Measurements from ENCODE around the gene KIF9. TPM values are rescaled to one million over a fixed set of nuclear protein-coding genes. Genes with fewer than 3 reads are reported as not detected.
"Not testable (repeated sequence)": the region's sequence is repeated elsewhere in the genome, so short reads cannot be mapped to it uniquely, and the experiment has no call there.

The KIF9 gene
- polyA plus RNA-seq, 12 donors, result 4.8 to 8.9 (median 5.7) TPM; not detected in 2

GRCh38 chr3:47256331-47256730 lies 26.3 kb downstream of the KIF9 start:
- DNase-seq, result not testable (repeated sequence)

GRCh38 chr3:47251689-47252088 lies 30.9 kb downstream of the KIF9 start:
- no peak for DNase-seq

GRCh38 chr3:47251085-47251484 lies 31.5 kb downstream of the KIF9 start:
- not testable (repeated sequence) for DNase-seq

GRCh38 chr3:47250309-47251060 lies 32.1 kb downstream of the KIF9 start:
- no peak for DNase-seq

GRCh38 chr3:47247131-47248064 lies 35.2 kb downstream of the KIF9 start:
- no peak for DNase-seq

- DNase-seq, result no peak
Measured at GRCh38 chr3:47245271-47245670, 37.3 kb downstream of the KIF9 start.

- no peak for DNase-seq
Measured at GRCh38 chr3:47244531-47245100, 38.0 kb downstream of the KIF9 start.

GRCh38 chr3:47243419-47244147 lies 39.0 kb downstream of the KIF9 start:
- DNase-seq, result no peak

GRCh38 chr3:47239929-47240328 lies 42.7 kb downstream of the KIF9 start:
- no peak for DNase-seq

- DNase-seq, result no peak
Measured at GRCh38 chr3:47238017-47238416, 44.6 kb downstream of the KIF9 start.

- no peak for DNase-seq
Measured at GRCh38 chr3:47228088-47228487, 54.5 kb downstream of the KIF9 start.

- DNase-seq, result no peak
Measured at GRCh38 chr3:47227678-47228077, 54.9 kb downstream of the KIF9 start.

- no peak for DNase-seq
Measured at GRCh38 chr3:47225310-47225906, 57.2 kb downstream of the KIF9 start.

- DNase-seq, result no peak
Measured at GRCh38 chr3:47223755-47224154, 58.8 kb downstream of the KIF9 start.

GRCh38 chr3:47221798-47222197 lies 60.8 kb downstream of the KIF9 start:
- DNase-seq, result no peak

GRCh38 chr3:47210863-47211405 lies 71.7 kb downstream of the KIF9 start:
- no peak for DNase-seq

GRCh38 chr3:47206022-47206421 lies 76.6 kb downstream of the KIF9 start:
- DNase-seq, result not testable (repeated sequence)

- DNase-seq, result no peak
Measured at GRCh38 chr3:47204875-47205274, 77.7 kb downstream of the KIF9 start.

- no peak for DNase-seq
Measured at GRCh38 chr3:47202542-47202941, 80.1 kb downstream of the KIF9 start.

- DNase-seq, result no peak
Measured at GRCh38 chr3:47197287-47197686, 85.3 kb downstream of the KIF9 start.

GRCh38 chr3:47194994-47195393 lies 87.6 kb downstream of the KIF9 start:
- no peak for DNase-seq
